HEK293T (cell line): ENCODE results near the gene PRKCB.

Source experiments
- ARNT ChIP-seq: fragments of 450-650 bp; IDR thresholded peaks from 2 replicates; pipeline ENCODE4 v1.6.1; 2017; ENCODE audit warnings: mild to moderate bottlenecking
- BHLHE40 ChIP-seq: fragments of 450-650 bp; IDR thresholded peaks from 2 replicates; pipeline ENCODE4 v1.6.1; 2016; ENCODE audit warnings: mild to moderate bottlenecking, moderate library complexity, borderline replicate concordance
- ELF4 ChIP-seq: fragments of 450-650 bp; IDR thresholded peaks from 2 replicates; pipeline ENCODE4 v1.6.1; 2017; ENCODE audit warnings: antibody characterized with exemption
- FOXK2 ChIP-seq: fragments of 450-650 bp; IDR thresholded peaks from 2 replicates; pipeline ENCODE4 v1.6.1; 2016; ENCODE audit warnings: mild to moderate bottlenecking
- L3MBTL2 ChIP-seq: fragments of 450-650 bp; conservative IDR thresholded peaks from 2 replicates; pipeline ENCODE4 v1.6.1; 2016; ENCODE audit warnings: mild to moderate bottlenecking
- SUZ12 ChIP-seq: fragments of 450-650 bp; IDR thresholded peaks from 2 replicates; pipeline ENCODE4 v1.6.1; 2016; ENCODE audit warnings: mild to moderate bottlenecking
- ZNF384 ChIP-seq: fragments of 450-650 bp; IDR thresholded peaks from 2 replicates; pipeline ENCODE4 v1.6.1; 2016
- TF ChIP-seq, protein P1 (sequence below): fragments of 450-650 bp; IDR thresholded peaks from 2 replicates; pipeline ENCODE4 v1.6.1; 2016

GRCh38 chr16:23855010-23855409 lies 19.2 kb downstream of the PRKCB start:
- no peak for TF ChIP-seq BHLHE40
- TF ChIP-seq SUZ12, result no peak
- TF ChIP-seq FOXK2, result no peak
- TF ChIP-seq ZNF384, result no peak
- no peak for TF ChIP-seq ARNT
- TF ChIP-seq ELF4, result no peak
- TF ChIP-seq, protein P1, sequence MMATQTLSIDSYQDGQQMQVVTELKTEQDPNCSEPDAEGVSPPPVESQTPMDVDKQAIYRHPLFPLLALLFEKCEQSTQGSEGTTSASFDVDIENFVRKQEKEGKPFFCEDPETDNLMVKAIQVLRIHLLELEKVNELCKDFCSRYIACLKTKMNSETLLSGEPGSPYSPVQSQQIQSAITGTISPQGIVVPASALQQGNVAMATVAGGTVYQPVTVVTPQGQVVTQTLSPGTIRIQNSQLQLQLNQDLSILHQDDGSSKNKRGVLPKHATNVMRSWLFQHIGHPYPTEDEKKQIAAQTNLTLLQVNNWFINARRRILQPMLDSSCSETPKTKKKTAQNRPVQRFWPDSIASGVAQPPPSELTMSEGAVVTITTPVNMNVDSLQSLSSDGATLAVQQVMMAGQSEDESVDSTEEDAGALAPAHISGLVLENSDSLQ, result no peak
- no peak for TF ChIP-seq L3MBTL2
